Superior temporal gyrus (tissue), 1 donor: ENCODE measurements around the gene LETM1.
A peak's percentile ranks its signal among the peaks of the same experiment; 100 is the strongest.

ENCODE experiments used
- DNase-seq: peaks from one replicate; pipeline ENCODE4 v3.0.0-alpha.2; 2016; ENCODE audit errors: extremely low spot score

LETM1 gene

DNA sequence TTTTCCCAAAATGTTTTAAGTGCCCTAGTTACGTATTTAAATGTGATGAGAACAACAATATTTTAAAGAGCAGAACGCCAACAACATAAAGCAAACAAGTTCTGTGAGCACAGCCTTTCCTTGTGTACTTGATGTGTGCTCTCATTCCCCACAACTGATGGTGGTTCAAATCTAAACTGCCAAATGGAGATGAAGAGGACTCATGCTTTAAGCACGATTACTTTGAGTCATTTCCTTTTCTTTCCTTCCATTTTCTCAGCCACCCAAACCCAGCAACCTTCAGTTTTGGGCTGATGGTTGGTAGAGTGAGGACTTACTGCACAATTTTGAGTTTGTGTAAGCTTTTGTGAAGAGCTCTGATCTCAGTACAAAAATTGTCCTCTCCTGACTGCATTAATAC, 16.9 kb upstream of the LETM1 start:
- no peak for DNase-seq

DNA sequence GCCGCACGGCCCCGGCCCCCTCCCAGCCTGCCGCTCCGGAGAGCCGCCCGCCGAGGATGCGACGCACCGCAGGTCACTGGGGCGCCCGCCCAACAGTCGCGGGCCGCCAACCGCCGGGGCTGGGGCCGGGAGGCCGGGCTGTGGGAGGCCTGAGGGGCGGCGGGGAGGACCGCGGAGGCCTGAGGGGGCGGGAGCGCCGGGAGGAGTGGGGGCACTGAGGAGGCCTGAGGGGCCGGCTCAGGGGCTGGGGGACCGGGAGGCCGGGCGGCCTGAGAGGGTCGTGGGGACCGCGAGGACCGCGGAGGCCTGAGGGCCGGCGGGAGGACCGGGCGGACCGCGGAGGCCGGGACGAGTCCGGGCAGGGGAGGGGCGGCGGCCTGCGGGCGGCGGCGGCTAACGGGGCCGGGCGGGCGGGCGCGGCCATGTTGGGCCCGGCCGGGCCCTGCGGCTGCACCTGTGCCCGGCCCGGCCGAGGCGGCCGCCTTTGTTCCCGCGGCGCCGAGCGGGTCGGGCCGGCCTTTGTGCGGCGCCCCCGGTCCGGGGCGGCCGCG, 15.6 kb upstream of the LETM1 start:
- no peak for DNase-seq

DNA sequence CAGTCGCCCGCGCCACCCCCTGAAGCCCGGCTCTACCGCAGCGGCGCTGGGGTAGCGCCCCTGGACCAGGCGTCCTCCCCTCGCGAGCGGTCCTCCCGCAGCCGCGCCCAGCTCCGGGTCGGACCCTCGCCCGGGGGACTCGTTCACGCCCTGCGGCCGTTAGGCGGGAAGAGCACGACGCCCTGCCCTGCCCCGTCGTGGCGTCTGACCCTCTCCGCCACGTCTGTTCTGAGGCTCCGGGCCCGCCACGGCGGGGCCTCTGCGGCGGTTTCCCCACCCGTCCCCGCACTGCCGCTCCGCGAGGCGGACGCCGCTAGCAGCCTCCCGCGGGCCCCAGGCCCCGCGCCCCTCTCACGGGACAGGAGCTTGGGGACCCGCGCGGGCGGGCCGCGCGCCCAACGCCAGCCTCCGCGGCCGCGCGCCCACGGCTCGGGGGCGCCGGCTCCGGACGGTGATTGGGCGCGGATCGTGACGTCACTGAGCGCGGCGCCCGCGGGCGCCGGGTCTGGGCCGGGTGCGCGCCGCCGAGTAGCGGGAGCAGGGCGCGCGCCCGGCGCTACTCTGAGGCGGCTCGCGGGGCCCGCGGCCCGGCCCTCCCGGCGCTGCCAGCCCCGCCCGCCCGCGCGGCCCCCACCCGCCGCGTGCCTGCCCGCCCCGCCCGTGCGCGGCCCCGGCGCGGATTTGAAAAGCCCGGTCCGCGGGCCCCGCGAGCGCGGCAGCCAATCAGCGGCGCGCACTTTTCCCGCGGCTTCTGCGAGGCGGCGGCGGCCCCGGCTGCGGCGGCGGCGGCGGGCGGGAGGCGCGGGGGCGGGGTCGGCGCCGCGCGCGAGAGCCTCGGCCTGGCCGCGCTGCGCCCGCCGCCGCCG, 14.9 kb upstream of the LETM1 start, which contains the start of gene NSD2:
TSS of gene NSD2 (plus strand) at position 816 of the 866 bp plus-strand sequence. CDS start 29,262 bp downstream, outside the sequence.
- peak; percentile 83 for DNase-seq

DNA sequence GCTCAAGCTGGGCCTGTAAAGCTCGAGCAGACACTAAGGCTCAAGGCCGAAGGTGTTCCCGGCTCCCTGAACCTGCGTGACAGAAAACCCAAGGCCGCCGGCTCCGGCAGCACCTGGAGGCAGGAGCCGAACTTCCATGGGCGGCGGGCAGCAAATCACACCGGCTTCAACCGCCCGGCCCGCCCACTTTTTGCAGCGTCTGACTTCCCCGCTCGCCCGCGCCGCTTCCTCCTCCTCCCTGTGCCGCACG, 14.3 kb upstream of the LETM1 start:
- peak; percentile 46 for DNase-seq

DNA sequence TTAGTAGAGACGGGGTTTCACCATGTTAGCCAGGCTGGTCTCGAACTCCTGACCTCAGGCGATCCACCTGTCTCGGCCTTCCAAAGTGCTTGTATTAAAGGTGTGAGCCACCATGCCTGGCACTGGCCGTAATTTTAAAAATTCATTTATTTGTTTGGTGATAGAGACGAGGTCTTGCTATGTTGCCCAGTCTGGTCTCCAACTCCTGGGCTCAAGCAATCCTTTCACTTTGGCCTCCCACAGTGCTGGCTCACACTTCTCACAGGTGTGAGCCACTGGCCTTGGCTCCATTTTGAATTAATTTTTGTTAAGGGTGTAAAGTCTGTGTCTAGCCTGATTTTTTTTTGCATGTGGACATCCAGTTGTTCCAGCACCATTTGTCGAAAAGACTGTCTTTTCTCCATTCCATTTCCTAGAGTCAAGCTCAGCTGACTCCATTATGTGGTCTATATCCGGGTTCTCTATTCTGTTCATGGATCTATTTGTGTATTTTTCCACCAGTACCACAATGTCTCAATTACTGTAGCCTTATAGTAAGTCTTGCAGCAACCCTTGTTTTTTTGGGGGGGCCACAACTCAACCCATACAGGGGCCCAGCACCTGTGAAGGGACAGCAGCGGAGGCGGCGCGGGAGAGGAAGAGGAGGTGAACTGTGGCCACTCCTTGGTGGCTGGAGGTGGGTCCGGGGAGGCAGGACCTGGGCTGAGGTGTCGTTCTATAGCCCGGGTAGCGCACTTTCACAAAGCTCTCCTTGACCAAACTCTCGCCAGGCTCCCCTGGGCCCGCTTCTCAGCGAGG, 13.8 kb upstream of the LETM1 start:
- no peak for DNase-seq

DNA sequence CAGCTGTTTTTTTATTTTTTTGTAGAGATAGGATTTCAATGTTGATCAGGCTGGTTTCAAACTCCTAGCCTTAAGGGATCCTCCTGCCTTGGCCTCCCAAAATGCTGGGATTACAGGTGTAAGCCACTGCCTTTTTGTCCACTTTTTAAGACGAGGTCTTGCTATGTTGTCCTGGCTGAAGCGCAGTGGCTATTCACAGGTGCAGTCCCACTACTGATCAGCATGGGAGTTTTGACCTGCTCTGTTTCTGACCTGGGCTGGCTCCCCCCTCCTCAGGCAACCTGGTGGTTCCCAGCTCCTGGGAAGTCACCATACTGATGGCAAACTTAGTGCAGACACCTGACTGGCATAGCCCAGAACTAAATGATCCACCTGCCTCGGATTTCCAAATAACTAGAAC, 13.0 kb upstream of the LETM1 start:
- DNase-seq: no peak

DNA sequence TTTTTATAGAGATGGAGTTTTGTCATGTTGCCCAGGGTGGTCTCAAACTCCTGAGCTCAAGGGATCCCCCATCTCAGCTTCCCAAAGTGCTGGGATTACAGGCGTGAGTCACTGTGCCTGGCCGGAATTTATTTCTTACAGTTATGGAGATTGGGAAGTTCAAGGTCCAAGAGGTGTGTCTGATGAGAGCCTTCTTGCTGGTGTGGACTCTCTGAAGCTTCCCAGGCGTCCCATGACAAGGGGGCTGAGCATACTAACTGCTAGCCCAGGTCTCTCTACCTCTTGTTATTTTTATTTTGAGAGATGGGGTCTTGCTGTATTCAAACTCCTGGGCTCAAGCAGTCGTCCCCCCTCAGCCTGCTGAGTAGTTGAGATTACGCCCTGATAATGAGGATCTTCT, 12.3 kb upstream of the LETM1 start:
- DNase-seq: no peak

DNA sequence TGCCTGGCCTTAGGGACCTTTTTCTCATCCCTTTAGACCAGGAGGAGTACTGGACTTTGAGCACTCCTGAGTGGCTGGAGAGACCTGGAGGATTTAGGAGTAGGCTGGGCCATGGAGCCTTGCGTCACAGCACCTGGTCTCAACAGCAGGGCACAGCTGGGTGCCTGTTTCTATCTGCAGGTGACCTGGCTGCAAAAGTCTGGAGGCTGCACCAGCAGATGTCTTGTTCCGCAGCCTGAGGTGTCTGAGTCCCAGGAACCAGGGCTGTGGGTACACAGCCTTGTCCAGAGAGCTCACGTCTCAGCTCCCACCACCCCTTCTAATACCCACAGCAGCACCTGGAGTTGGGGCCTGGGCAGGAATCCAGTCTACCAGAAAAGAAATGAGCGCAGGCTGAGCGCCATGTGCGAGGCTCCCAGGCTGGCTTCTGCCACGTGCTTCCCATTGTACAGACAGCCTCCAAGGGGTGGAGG, 10.3 kb upstream of the LETM1 start:
- DNase-seq: no peak

DNA sequence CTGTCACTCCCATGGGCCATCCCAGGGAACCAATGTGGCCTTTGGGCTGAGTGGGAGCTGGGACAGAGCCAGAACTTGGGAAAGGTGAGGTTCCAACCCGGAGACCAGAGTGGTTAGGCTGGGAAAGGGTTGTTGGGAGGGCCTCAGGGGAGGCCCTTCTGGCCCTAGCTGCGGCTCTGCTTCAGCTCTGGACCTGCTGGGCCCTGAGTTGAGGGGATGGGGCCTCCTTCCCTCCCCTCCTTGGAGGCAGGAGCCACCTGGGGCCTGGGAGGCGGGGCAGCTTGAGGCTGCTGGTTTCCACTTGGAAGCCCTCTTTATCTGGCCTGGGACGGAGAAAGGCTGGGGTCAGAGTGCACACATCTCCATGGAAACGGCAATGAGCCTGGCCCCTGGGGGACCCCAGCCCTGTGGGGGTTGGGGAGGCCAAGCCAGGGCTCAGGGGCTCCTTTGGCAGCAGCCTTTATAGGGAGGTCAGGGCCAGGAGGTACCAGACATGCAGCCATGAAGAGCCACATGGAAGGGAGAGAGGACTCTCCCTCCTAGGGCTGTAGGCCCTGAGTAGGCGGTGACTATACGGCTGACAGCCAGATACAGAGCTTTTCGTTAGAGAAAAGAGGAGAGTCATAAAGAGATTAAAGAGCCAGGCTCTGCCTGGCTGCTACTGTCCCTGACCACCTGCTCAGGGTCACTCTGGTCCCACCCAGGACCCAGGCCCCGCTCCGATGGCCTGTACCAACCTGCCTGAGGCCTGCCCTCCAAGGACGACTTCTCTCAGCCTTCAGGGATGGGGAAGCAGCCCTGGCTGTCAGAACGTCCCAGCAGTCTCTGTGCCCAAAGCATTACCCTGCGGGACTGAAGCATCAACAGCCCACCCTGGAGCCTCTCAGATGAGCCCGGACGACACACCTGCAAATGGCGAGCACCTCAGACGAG, 8.4 kb upstream of the LETM1 start:
- no peak for DNase-seq

DNA sequence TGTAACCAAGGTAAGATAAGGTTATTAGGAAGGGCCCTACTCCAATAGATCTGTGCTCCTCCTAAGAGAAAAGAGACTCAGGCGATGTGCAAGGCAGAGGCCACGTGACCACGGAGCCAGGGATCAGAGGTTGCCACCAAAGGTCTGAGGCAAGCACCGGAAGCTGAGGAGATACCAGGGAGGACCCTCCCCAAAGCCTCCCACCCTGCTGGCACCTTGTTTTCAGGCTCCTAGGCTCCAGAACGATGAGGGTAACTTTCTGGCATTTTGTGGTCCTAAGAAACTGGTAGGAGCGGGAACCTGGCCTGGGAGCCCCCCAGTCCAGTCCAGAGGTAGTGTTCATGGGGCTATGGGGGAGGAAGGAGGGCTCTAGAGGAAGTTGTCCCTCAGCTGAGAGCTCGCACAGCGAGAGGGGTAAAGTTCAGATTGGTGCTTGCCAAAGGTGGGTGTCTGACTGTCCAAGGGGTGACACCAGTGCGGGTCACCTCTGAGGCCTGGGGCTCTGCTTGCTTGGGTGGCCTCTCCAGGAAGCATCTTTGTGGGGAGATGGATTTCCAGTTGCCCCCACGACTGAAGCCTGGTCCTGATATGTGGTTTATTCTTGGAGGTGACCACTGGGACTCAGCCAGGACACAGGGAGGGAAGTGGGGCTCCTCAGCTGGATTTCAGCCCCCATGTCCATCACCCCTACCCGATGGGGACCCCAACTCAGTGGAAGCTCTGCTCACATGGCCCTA, 7.5 kb upstream of the LETM1 start:
- no peak for DNase-seq

DNA sequence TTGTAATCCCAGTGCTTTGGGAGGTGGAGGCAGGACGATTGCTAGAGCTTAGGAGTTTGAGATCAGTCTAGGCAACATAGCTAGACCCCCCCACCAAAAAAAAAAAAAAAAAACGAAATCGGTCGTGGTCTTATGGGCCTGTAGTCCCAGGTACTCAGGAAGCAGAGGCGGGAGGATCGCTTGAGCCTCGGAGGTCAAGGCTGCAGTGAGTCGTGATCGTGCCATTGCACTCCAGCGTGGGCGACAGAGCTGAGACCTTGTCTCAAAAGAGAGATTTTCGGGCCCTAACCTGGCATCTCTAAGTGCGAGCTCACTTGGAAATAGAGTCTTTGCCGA, 7.0 kb upstream of the LETM1 start:
- no peak for DNase-seq

DNA sequence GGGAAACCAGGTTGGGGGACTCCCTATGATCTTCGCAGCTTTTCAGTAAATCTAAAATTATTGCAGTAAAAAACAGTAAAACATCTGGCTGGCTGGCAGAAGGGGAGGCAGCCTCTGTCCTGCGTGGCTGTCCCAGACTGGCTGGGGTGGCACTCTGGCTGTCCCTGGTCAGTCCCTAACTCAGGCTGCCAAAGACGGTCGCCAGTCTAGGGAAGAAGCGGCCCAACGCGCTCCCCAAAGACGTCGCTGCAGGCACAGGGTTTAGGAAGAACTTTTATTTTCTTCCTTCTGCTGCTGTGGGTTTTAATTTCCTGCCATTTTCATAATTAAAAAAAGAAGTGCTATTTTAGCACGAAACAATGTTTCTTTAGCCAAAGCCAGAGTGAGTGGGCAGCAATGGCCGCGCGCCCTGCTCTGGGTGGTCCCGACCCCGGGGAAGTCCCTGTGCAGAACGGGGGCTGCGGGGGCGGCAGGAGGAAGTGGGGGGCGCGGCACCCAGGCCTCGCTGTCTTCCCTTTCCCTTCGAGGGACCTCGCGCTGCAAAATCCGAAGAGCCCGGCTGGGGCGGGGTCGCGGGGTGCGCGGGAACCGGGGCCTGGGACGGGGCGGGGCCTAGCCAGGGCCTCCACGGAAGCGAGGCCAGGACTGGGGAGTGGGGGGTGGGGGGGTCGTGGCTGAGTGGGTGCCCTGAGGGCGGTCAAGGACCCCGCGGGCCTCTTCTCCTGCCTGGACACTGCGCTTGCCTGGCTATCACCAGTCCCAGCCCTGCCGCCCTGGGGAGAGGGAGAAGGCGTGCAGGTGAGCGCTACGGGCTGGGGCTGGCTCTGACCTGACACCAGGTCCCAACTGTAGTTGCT, 6.3 kb upstream of the LETM1 start:
- no peak for DNase-seq

DNA sequence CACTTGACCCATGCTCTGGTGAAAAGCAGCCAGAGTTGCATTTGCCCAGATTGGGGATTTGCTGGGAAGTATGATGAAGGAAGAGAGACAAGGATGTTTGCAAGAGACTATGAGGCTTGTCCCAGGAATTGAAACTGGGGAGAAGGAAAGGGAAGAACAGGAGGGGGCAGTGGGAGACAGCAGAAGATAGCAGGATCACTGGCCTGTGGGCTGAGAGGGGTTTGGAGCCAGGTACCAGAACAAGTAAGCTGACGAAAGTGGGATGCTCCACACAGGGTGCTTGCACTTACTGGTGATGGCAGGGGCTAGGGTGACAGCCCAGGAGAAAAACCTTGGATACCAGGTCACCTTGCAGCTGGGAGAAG, 3.4 kb upstream of the LETM1 start:
- DNase-seq: no peak

DNA sequence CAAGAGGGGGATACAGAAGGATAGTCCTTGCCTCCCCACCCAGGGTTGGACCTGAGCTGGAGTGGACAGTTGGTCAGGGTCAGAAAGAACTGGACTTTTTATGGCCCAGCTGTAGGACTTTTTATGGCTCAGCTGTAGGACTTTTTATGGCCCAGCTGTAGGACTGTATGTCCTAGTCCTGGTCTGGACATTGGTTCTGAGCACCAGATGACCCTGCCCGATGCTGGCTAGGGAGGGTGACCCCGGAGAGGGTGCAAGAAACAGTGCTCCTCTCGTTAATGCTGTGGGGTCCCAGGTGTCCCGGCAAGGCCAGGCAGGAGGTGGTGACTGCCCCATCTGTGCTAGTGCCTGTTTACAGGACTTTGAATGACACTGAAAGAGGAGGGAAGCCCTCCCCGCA, 2.0 kb upstream of the LETM1 start:
- no peak for DNase-seq

DNA sequence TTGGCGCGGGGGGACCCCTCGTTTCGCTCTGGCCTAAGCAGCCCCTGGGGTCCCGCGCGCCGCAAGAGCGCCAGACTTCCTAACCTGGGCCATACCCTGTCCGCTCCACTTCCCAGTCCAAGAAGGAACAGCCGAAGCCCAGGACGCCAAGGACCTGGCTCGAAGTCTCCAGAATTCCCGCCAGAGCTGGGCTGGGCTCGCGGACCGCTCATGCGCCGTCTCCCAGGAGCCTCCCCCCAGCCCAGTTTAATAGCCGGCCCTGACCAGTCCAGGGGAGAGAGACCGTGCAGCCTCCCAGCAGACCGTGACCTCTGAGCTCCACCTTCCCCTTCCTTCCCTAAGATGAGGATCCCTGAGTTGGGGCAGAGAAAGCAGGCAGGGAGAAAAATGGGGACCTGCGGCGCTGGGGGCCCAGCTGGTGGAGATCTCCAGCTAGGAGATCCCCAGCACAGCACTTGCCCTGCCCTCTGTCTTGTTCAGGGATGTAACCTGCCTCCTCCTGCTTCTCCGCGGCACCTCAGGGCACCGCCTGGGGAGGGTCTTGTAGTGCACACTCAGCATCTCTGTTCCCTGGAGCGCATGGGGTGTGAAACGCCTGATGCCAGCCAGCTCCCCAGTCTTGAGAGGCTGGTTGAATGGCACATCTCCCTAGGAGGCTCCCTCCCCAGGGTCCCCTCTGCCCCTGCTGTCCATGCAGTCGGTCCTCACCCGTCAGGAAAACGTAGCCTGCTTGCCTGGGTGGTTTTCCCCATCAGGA, 1.2 kb upstream of the LETM1 start:
- no peak for DNase-seq

DNA sequence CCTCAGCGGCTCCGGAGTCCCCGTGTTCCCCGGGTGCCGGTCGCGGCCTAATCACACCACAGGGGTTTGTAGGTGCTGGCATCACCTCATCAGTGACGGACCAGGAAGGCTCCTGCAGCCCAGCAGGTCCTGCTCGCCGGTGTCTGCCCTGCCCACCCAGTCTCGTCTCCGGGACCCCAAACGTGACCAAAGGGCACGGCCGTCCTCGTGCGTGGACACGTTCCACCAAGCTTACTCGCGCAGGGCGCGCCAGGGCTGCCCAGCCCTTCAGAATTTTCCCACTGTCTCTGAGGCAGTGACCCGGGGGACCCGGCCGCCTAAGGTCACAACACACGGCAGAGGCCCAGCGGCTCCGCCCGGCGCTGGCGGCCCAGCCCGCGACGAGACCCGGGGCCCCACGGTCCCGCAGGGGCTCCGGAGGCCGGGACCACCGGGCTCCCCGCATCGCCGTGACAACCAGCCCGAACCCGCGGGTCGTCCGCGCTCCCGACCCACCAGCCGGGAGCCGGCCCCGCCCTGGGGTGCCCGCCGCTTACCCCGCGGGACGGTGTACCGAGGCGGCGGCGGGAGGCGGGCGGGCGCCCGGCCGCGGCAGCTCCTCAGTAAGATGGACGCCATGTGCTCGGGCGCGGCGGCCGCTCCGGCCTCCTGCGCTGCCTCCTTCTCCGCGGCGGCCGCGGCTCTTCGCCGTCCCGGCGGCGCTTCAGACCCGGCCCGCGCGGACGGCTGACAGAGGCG, 454 bp downstream of the LETM1 start:
- no peak for DNase-seq

DNA sequence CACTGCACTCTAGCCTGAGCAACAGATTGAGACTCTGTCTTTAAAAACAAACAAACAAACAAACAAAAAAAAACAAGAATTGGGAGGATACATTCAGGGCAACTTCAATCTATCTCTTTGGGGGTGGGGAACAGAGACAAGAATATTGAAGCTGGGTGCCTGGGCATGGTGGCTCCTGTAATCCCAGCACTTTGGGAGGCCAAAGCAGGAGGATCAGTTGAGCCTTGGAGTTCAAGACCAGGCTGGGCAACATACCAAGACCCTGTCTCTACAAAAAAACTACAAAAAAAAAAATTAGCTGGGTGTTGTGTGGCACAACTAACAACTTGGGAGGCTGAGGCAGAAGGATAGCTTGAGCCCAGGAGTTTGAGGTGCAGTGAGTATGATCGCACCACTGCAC, 1.2 kb downstream of the LETM1 start:
- DNase-seq: no peak

DNA sequence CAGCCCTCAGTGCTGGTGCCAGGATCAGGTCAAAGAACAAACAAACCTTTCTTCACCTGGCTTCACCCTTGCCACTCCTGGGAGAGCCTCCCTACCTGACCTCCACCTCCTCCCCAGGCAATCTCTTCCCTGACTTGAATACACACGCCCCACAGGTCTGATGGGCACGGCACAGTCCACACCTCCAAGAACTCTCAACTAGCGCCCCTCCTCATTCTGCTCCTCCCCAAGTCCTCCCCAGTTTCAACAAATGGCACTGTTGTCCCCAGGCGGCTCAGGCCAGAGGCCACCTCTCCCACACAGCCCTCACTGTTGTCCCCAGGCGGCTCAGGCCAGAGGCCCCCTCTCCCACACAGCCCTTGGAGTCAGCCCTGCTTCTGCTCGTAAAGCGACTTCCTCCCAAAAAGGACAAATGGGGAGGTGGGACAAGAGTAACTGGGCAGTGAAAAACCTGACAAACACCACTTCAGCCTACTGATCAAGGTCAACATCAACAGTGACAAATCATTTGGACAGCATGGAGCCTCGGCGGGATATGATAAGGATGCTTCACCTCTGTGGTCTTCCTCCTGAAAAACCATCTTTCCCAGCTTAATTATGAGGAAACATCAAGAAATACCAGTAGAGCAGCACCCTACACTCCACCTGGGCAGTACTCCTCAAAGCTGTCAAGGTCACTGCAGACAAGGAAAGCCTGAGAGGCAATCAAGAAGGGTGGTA, 2.9 kb downstream of the LETM1 start:
- DNase-seq: no peak
